Liver (tissue), 3 donors: Measurements from ENCODE around the gene CAPN3.

Experiments used
- ATF3 ChIP-seq: IDR thresholded peaks from 2 replicates; pipeline ENCODE4 v1.6.1; 2016; ENCODE audit warnings: antibody characterized with exemption
- CTCF ChIP-seq: fragments of 150-350 bp; IDR thresholded peaks from 2 replicates; pipeline ENCODE4 v1.5.1; 2017; ENCODE audit warnings: improper control_type of control experiment, low read depth, low read length; ENCODE audit not compliant: missing input control
- EGR1 ChIP-seq, 2 donors: IDR thresholded peaks; 2 replicates each; pipeline ENCODE4 v1.6.1; 2016 to 2018; ENCODE audit warnings: antibody characterized with exemption in 2 of 2, low read depth in 2 of 2
- HNF4G ChIP-seq: IDR thresholded peaks from 2 replicates; pipeline ENCODE4 v1.6.1; 2016; ENCODE audit warnings: antibody characterized with exemption
- JUND ChIP-seq, 2 donors: IDR thresholded peaks; 2 replicates each; pipeline ENCODE4 v1.6.1; 2016; ENCODE audit warnings: antibody characterized with exemption in 2 of 2
- MAX ChIP-seq: IDR thresholded peaks from 2 replicates; pipeline ENCODE4 v1.6.1; 2016; ENCODE audit warnings: antibody characterized with exemption
- NR2F2 ChIP-seq: IDR thresholded peaks from 2 replicates; pipeline ENCODE4 v1.6.1; 2016; ENCODE audit warnings: antibody characterized with exemption
- RAD21 ChIP-seq, 2 donors: IDR thresholded peaks; 2 replicates each; pipeline ENCODE4 v1.6.1; 2016; ENCODE audit warnings: antibody characterized with exemption in 2 of 2, mild to moderate bottlenecking in 2 of 2
- REST ChIP-seq: IDR thresholded peaks from 2 replicates; pipeline ENCODE4 v1.6.1; 2016; ENCODE audit warnings: antibody characterized with exemption, mild to moderate bottlenecking
- SP1 ChIP-seq: IDR thresholded peaks from 2 replicates; pipeline ENCODE4 v1.6.1; 2018; ENCODE audit warnings: antibody characterized with exemption, mild to moderate bottlenecking
- ZBTB33 ChIP-seq: IDR thresholded peaks from 2 replicates; pipeline ENCODE4 v1.6.1; 2016; ENCODE audit warnings: antibody characterized with exemption
- donor health status: healthy.
- donor health status: healthy.

GRCh38 chr15:42371096-42371495 is 11.8 kb downstream of the CAPN3 start:
- no peak for TF ChIP-seq MAX
- TF ChIP-seq CTCF = no peak
- no peak for TF ChIP-seq NR2F2
- TF ChIP-seq EGR1 (IDR thresholded peaks at IDR 0.05; ENCODE audit: low read depth in 2 of 2) = no peak
- no peak for TF ChIP-seq ATF3
- no peak for TF ChIP-seq HNF4G
- no peak for TF ChIP-seq RAD21 (IDR thresholded peaks at IDR 0.05)
- no peak for TF ChIP-seq JUND (IDR thresholded peaks at IDR 0.05)
- TF ChIP-seq ZBTB33 = no peak
- TF ChIP-seq SP1 = no peak
- no peak for TF ChIP-seq REST
